Measurements from ENCODE around the gene TBCK. TPM values are rescaled to one million over a fixed set of nuclear protein-coding genes. Genes with fewer than 3 reads are reported as not detected.

Gene TBCK
- total RNA-seq, 1 donor from 2014 or later: 28.2 TPM

DNA sequence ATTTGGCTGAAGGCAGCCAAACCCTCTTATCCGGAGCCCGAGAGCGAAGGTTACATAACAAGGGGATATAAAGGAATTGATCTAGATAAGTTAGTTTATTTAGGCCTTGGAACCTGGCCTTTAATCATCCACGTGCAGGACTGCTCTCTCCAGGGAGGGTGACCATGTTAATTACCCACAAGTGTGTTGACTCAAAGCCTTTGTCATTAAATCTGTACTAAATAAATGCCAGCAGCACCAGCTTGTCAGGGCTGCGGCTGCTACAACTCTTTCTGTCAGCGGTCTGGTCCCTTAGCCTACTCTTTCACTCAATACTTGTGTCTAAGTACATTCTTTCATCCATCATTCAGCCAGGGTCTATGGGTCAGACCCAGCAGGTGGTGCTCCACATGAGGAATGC lies 206.1 kb downstream of the TBCK start:
- Mint-ChIP-seq H3K36me3 (ENCODE audit: low read depth) (peaks cover 70% of the 10 kb centered on the region), H3K4me1 (ENCODE audit: low read depth) (no peaks in the 10 kb centered on the region), H3K27ac (ENCODE audit: unreplicated experiment) (no peak overlapping the region), H3K4me3 (ENCODE audit: unreplicated experiment) (no peak overlapping the region), H3K9me3 (ENCODE audit: low read depth) (peaks cover 68% of the 10 kb centered on the region), H3K27me3 (ENCODE audit: low read depth) (no peaks in the 10 kb centered on the region)
- TF ChIP-seq, protein P1, sequence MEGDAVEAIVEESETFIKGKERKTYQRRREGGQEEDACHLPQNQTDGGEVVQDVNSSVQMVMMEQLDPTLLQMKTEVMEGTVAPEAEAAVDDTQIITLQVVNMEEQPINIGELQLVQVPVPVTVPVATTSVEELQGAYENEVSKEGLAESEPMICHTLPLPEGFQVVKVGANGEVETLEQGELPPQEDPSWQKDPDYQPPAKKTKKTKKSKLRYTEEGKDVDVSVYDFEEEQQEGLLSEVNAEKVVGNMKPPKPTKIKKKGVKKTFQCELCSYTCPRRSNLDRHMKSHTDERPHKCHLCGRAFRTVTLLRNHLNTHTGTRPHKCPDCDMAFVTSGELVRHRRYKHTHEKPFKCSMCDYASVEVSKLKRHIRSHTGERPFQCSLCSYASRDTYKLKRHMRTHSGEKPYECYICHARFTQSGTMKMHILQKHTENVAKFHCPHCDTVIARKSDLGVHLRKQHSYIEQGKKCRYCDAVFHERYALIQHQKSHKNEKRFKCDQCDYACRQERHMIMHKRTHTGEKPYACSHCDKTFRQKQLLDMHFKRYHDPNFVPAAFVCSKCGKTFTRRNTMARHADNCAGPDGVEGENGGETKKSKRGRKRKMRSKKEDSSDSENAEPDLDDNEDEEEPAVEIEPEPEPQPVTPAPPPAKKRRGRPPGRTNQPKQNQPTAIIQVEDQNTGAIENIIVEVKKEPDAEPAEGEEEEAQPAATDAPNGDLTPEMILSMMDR (IDR thresholded peaks at IDR 0.05): no peak
- DNase-seq (ENCODE audit: low spot score): no peak

- TF ChIP-seq, protein P1 (IDR thresholded peaks at IDR 0.05): no peak
- no peak for DNase-seq (ENCODE audit: low spot score)
- Mint-ChIP-seq H3K27ac (ENCODE audit: unreplicated experiment) (no peak overlapping the region), H3K9me3 (ENCODE audit: low read depth) (peaks cover 47% of the 10 kb centered on the region), H3K4me3 (ENCODE audit: unreplicated experiment) (no peak overlapping the region), H3K36me3 (ENCODE audit: low read depth) (peaks cover 45% of the 10 kb centered on the region), H3K4me1 (ENCODE audit: low read depth) (no peaks in the 10 kb centered on the region), H3K27me3 (ENCODE audit: low read depth) (no peaks in the 10 kb centered on the region)
Observed at GRCh38 chr4:106105697-106106096, 210.3 kb downstream of the TBCK start.

- TF ChIP-seq, protein P1 (IDR thresholded peaks at IDR 0.05): no peak
- Mint-ChIP-seq H3K4me1 (ENCODE audit: low read depth) (no peaks in the 10 kb centered on the region), H3K27me3 (ENCODE audit: low read depth) (no peaks in the 10 kb centered on the region), H3K4me3 (ENCODE audit: unreplicated experiment) (no peak overlapping the region), H3K9me3 (ENCODE audit: low read depth) (peaks cover 35% of the 10 kb centered on the region), H3K27ac (ENCODE audit: unreplicated experiment) (no peak overlapping the region), H3K36me3 (ENCODE audit: low read depth) (peaks cover 34% of the 10 kb centered on the region)
- DNase-seq (ENCODE audit: low spot score): no peak
Observed at GRCh38 chr4:106104276-106104675, 211.7 kb downstream of the TBCK start.

DNA sequence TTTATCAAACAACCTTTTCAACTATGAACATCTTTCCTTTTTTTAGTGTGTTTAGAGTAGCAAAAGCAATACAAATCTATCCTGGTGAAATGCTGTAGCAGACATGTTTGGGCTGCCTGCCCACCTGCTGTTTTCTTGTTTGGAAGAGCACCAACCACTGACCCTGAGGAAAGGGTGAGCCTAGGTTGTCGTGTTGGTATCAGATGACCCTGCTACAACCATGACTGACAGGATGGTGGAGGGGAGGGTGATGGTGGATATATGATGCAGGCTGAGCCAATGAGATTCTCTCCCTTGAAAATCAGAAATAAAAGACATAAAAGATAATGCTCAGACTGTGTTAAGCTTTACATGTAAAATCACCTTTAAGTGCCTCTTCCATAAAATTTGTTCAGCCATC lies 219.6 kb downstream of the TBCK start:
- TF ChIP-seq, protein P1 (IDR thresholded peaks at IDR 0.05): no peak
- no peak for DNase-seq (ENCODE audit: low spot score)
- Mint-ChIP-seq H3K9me3 (ENCODE audit: low read depth) (peaks cover 4% of the 10 kb centered on the region), H3K4me1 (ENCODE audit: low read depth) (peaks cover 12% of the 10 kb centered on the region), H3K36me3 (ENCODE audit: low read depth) (peaks cover 12% of the 10 kb centered on the region), H3K4me3 (ENCODE audit: unreplicated experiment) (no peak overlapping the region), H3K27ac (ENCODE audit: unreplicated experiment) (no peak overlapping the region), H3K27me3 (ENCODE audit: low read depth) (no peaks in the 10 kb centered on the region)

GRCh38 chr4:106095408-106095807 lies 220.6 kb downstream of the TBCK start:
- H3K27me3 Mint-ChIP-seq (ENCODE audit: low read depth): no peaks in the 10 kb centered on the region
- no peak for DNase-seq (ENCODE audit: low spot score)
- H3K9me3 Mint-ChIP-seq (ENCODE audit: low read depth): peaks cover 13% of the 10 kb centered on the region
- no peak overlapping the region for H3K27ac Mint-ChIP-seq (ENCODE audit: unreplicated experiment)
- H3K36me3 Mint-ChIP-seq (ENCODE audit: low read depth): peaks cover 22% of the 10 kb centered on the region
- no peak overlapping the region for H3K4me3 Mint-ChIP-seq (ENCODE audit: unreplicated experiment)
- H3K4me1 Mint-ChIP-seq (ENCODE audit: low read depth): peaks cover 12% of the 10 kb centered on the region
- TF ChIP-seq, protein P1 (IDR thresholded peaks at IDR 0.05): no peak

Data from chondrocyte (in vitro differentiated cells).